HepG2 (cell line): ENCODE results near the gene ATOH8. TPM values are rescaled to one million over a fixed set of nuclear protein-coding genes. Genes with fewer than 3 reads are reported as not detected.

ENCODE experiments used
- ATAC-seq: fragments of 200-7000 bp; cut with Tn5 transposase; 3 replicates; pipeline ENCODE4 v1.9.1; 2020; ENCODE audit warnings: mild to moderate bottlenecking, moderate library complexity
- BruUV-seq: library from RNA; stranded (reverse); fragments of 400-500 nt; replicated peaks from 2 replicates; lab custom pipeline; 2021; lab: Mats Ljungman, UMichigan
- CTCF ChIA-PET: fragments of 300-600 bp; formaldehyde crosslinking; extraction: SDS; loops from one replicate; lab custom pipeline; 2021; ENCODE audit warnings: low total read pairs, inconsistent platforms, low intra/inter-chr PET ratio; lab: Yijun Ruan, JAX
- POLR2A ChIA-PET: fragments of 350-600 bp; sonication (Branson Sonifier 250); formaldehyde crosslinking; loops from one replicate; lab custom pipeline; 2020; ENCODE audit warnings: antibody characterized with exemption, inconsistent platforms; lab: Yijun Ruan, JAX
- DNase-seq: peaks from one replicate; pipeline ENCODE4 v3.0.0-alpha.2; 2015; ENCODE audit warnings: low spot score
- FAIRE-seq: peaks from 3 replicates; lab custom pipeline; 2011; peaks lifted over from hg19 to GRCh38; lab: Jason Lieb, UNC
- H2AFZ ChIP-seq: one replicate; pipeline ENCODE4 v1.6.1; 2011; ENCODE audit warnings: low read length, inconsistent platforms
- H3K27ac ChIP-seq: fragments of 300-600 bp; 3 replicates; pipeline ENCODE4 v1.8.0; 2011; ENCODE audit warnings: mixed run types, mild to moderate bottlenecking, mixed read lengths, low read length, inconsistent platforms; ENCODE audit not compliant: insufficient read depth; ENCODE audit errors: extremely low read length
- H3K27me3 ChIP-seq, 2 experiments: fragments of 200-600 bp in 1 of 2; 2 replicates in 1 of 2; 3 replicates in 1 of 2; pipeline versions ENCODE4 v1.6.0 to v1.8.0; 2011; ENCODE audit warnings: low read length in 2 of 2, mild to moderate bottlenecking in 2 of 2, moderate library complexity in 2 of 2, inconsistent platforms in 1 of 2; ENCODE audit not compliant: insufficient read depth in 2 of 2, control insufficient read depth in 1 of 2
- H3K36me3 ChIP-seq, 2 experiments: fragments of 200-600 bp in 1 of 2; replicated peaks in 1 of 2; 2 replicates in 1 of 2; 3 replicates in 1 of 2; pipeline versions ENCODE4 v1.5.1 to v1.8.0; 2011; ENCODE audit warnings: low read length in 2 of 2, inconsistent platforms in 1 of 2; ENCODE audit not compliant: insufficient read depth in 2 of 2, control insufficient read depth in 1 of 2
- H3K4me1 ChIP-seq: 2 replicates; pipeline ENCODE4 v1.5.1; 2012; ENCODE audit warnings: low read length, inconsistent platforms; ENCODE audit not compliant: insufficient read depth
- H3K4me2 ChIP-seq: 2 replicates; pipeline ENCODE4 v1.6.0; 2011; ENCODE audit warnings: low read depth, low read length, inconsistent platforms
- H3K4me3 ChIP-seq, 3 experiments: fragments of 200-600 bp in 1 of 3; sonication (generic), shearing (Covaris generic) in 1 of 3; replicated peaks in 1 of 3; 2 replicates each; pipeline ENCODE4 v1.5.1; 2011 to 2016; ENCODE audit warnings: low read length in 3 of 3, inconsistent platforms in 2 of 3, low read depth in 2 of 3, mild to moderate bottlenecking in 2 of 3, control low read depth in 1 of 3, mixed read lengths in 1 of 3; ENCODE audit not compliant: insufficient read depth in 1 of 3
- H3K79me2 ChIP-seq: one replicate; pipeline ENCODE4 v1.6.1; 2011; ENCODE audit warnings: low read length, inconsistent platforms; ENCODE audit not compliant: insufficient read depth
- H3K9ac ChIP-seq: 2 replicates; pipeline ENCODE4 v1.6.0; 2011; ENCODE audit warnings: mild to moderate bottlenecking, low read depth, low read length, inconsistent platforms; ENCODE audit not compliant: insufficient read depth
- H3K9me3 ChIP-seq: 2 replicates; pipeline ENCODE4 v1.5.1; 2012; ENCODE audit warnings: mild to moderate bottlenecking, low read length
- H4K20me1 ChIP-seq: 2 replicates; pipeline ENCODE4 v1.6.0; 2011; ENCODE audit warnings: inconsistent platforms, mild to moderate bottlenecking, low read length, moderate library complexity; ENCODE audit not compliant: insufficient read depth
- CBX2 ChIP-seq, 2 experiments: fragments of 200-600 bp in 1 of 2; sonication (generic); formaldehyde crosslinking in 1 of 2; IDR thresholded peaks; 2 replicates each; pipeline versions ENCODE4 v1.7.0 to v1.8.1; 2018 to 2022; ENCODE audit warnings: low read depth in 2 of 2, low read length in 1 of 2, mild to moderate bottlenecking in 1 of 2, missing genetic modification reagents in 1 of 2
- ZNF354B ChIP-seq: sonication (generic); formaldehyde crosslinking; IDR thresholded peaks from 2 replicates; pipeline ENCODE4 v1.8.0; 2022; ENCODE audit warnings: mild to moderate bottlenecking, missing genetic modification reagents
- ZNF564 ChIP-seq: sonication (generic); formaldehyde crosslinking; IDR thresholded peaks from 2 replicates; pipeline ENCODE4 v1.8.1; 2023; ENCODE audit warnings: mild to moderate bottlenecking, missing genetic modification reagents
- ZNF816 ChIP-seq: sonication (generic); formaldehyde crosslinking; IDR thresholded peaks from 2 replicates; pipeline ENCODE4 v1.8.0; 2022; ENCODE audit warnings: missing genetic modification reagents, mild to moderate bottlenecking, borderline replicate concordance
- WGBS: methylation state at CpG from one replicate; pipeline ENCODE4 v1.1.6; 2017; ENCODE audit warnings: low lambda C conversion rate; 5-methylcytosine and 5-hydroxymethylcytosine counted together
- in situ Hi-C: cut with HindIII; loops from 2 replicates; pipeline ENCODE4 v1.10.0; 2017; ENCODE audit warnings: low pct_unique_long_range_greater_than_20kb; ENCODE audit not compliant: extremely low pct_ligation_motif_present
- intact Hi-C: fragments of 100-400 bp; cut with micrococcal nuclease; formaldehyde crosslinking; loops from one replicate; pipeline ENCODE4 v1.10.0; 2022; ENCODE audit not compliant: unreplicated experiment
- polyA plus RNA-seq, 8 experiments: library from polyadenylated mRNA; depleted of rRNA in 3 of 8; stranded (reverse) in 7 of 8; unstranded in 1 of 8; fragments of >200 nt; fragmentation: Illumina TruSeq in 4 of 8; extraction: Trizol in 4 of 8; gene quantifications; 2 replicates each; pipeline versions ENCODE4 v1.2.1 to v1.2.3, GENCODE V29; 2011 to 2016; ENCODE audit warnings: low read depth in 4 of 8, missing spikeins in 1 of 8, mixed read lengths in 1 of 8; ENCODE audit not compliant: insufficient read depth in 1 of 8
- total RNA-seq, 5 experiments: library from RNA; depleted of rRNA; stranded (reverse); fragments of >200 nt; fragmentation: Illumina TruSeq; extraction: Trizol; gene quantifications; 2 replicates each; pipeline ENCODE4 v1.2.3, GENCODE V29; 2016; ENCODE audit warnings: low read depth in 1 of 5
- TF ChIP-seq, protein P1 (sequence below): sonication (generic); formaldehyde crosslinking; IDR thresholded peaks from 2 replicates; pipeline ENCODE4 v1.5.0; 2020; ENCODE audit warnings: mild to moderate bottlenecking, missing genetic modification reagents, moderate library complexity
- TF ChIP-seq, protein P2 (sequence below): sonication (generic); formaldehyde crosslinking; IDR thresholded peaks from 2 replicates; pipeline ENCODE4 v1.4.0; 2020; ENCODE audit warnings: missing genetic modification reagents
- TF ChIP-seq, protein P3 (sequence below), 2 experiments: sonication (generic) in 1 of 2; formaldehyde crosslinking in 1 of 2; IDR thresholded peaks; 2 replicates each; pipeline versions ENCODE4 v1.5.1 to v1.6.1; 2011 to 2020; ENCODE audit warnings: borderline replicate concordance in 1 of 2, low read depth in 1 of 2, low read length in 1 of 2, mild to moderate bottlenecking in 1 of 2, missing genetic modification reagents in 1 of 2, moderate library complexity in 1 of 2

Gene ATOH8
- total and polyA plus RNA-seq, 2 of the 13 experiments (the other 11 are each of a cell fraction or from before 2014, with no cell fraction given): 0.13 to 0.61 TPM

DNA sequence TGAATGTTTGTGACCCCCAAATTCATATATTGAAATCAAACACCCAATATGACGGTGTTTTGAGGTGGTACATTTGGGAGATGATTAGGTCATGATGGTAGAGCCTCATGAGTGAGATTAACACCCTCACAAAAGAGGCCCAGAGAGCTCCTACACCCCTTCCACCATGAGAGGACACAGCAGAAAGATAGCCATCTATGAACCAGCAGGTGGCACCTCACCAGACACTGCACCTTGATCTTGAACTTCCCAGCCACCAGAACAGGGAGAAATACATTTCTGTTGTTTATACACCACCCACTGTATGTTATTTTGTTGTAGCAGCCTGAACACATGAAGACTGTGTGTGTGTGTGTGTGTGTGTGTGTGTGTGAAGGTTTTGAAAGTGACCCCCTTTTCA is 76.9 kb downstream of the ATOH8 start:
- Histone ChIP-seq H3K27me3 (peaks cover 0 to 8% of the 10 kb centered on the region in 2 experiments; a peak in 1 of 5 replicates), H3K36me3 (no peaks in the 10 kb centered on the region), H3K27ac (no peak overlapping the region), H3K4me2 (no peak overlapping the region), H2AFZ (no peak overlapping the region), H4K20me1 (no peaks in the 10 kb centered on the region), H3K79me2 (no peaks in the 10 kb centered on the region), H3K4me3 (no peak overlapping the region), H3K9me3 (no peaks in the 10 kb centered on the region), H3K9ac (no peak overlapping the region), H3K4me1 (peaks cover 6% of the 10 kb centered on the region; the same call in 1 of the 2 replicates)
- CTCF ChIA-PET: no interaction called here
- no TSS peak for BruUV-seq
- ATAC-seq: no peak
- in situ Hi-C loops (no loop called here), intact Hi-C loops (no loop called here)
- FAIRE-seq: no peak
- no peak for DNase-seq
- 25% methylated on average over 1 of the region's 1 CpG for WGBS
- TF ChIP-seq, protein P1, sequence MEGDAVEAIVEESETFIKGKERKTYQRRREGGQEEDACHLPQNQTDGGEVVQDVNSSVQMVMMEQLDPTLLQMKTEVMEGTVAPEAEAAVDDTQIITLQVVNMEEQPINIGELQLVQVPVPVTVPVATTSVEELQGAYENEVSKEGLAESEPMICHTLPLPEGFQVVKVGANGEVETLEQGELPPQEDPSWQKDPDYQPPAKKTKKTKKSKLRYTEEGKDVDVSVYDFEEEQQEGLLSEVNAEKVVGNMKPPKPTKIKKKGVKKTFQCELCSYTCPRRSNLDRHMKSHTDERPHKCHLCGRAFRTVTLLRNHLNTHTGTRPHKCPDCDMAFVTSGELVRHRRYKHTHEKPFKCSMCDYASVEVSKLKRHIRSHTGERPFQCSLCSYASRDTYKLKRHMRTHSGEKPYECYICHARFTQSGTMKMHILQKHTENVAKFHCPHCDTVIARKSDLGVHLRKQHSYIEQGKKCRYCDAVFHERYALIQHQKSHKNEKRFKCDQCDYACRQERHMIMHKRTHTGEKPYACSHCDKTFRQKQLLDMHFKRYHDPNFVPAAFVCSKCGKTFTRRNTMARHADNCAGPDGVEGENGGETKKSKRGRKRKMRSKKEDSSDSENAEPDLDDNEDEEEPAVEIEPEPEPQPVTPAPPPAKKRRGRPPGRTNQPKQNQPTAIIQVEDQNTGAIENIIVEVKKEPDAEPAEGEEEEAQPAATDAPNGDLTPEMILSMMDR (CRISPR knock-in tag): 0 out of 2 replicates have a peak, but pooled peaks have one; percentile 3
- TF ChIP-seq, protein P2, sequence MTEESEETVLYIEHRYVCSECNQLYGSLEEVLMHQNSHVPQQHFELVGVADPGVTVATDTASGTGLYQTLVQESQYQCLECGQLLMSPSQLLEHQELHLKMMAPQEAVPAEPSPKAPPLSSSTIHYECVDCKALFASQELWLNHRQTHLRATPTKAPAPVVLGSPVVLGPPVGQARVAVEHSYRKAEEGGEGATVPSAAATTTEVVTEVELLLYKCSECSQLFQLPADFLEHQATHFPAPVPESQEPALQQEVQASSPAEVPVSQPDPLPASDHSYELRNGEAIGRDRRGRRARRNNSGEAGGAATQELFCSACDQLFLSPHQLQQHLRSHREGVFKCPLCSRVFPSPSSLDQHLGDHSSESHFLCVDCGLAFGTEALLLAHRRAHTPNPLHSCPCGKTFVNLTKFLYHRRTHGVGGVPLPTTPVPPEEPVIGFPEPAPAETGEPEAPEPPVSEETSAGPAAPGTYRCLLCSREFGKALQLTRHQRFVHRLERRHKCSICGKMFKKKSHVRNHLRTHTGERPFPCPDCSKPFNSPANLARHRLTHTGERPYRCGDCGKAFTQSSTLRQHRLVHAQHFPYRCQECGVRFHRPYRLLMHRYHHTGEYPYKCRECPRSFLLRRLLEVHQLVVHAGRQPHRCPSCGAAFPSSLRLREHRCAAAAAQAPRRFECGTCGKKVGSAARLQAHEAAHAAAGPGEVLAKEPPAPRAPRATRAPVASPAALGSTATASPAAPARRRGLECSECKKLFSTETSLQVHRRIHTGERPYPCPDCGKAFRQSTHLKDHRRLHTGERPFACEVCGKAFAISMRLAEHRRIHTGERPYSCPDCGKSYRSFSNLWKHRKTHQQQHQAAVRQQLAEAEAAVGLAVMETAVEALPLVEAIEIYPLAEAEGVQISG (CRISPR knock-in tag): no peak
- TF ChIP-seq ZNF564 (CRISPR knock-in tag): peak; percentile 94; the same call in 1 of the 2 replicates
- TF ChIP-seq ZNF816 (CRISPR knock-in tag): no peak
- TF ChIP-seq, protein P3, sequence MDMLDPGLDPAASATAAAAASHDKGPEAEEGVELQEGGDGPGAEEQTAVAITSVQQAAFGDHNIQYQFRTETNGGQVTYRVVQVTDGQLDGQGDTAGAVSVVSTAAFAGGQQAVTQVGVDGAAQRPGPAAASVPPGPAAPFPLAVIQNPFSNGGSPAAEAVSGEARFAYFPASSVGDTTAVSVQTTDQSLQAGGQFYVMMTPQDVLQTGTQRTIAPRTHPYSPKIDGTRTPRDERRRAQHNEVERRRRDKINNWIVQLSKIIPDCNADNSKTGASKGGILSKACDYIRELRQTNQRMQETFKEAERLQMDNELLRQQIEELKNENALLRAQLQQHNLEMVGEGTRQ (IDR thresholded peaks at IDR 0.05; ENCODE audit: low read depth, low read length): no peak
- TF ChIP-seq, protein P3 (CRISPR knock-in tag; IDR thresholded peaks at IDR 0.05; ENCODE audit: borderline replicate concordance): no peak
- TF ChIP-seq ZNF354B (CRISPR knock-in tag): no peak
- no peak for TF ChIP-seq CBX2 (IDR thresholded peaks at IDR 0.05; ENCODE audit: low read depth, low read length)
- no peak for TF ChIP-seq CBX2 (CRISPR knock-in tag; IDR thresholded peaks at IDR 0.05; ENCODE audit: low read depth)
- POLR2A ChIA-PET: no interaction called here
